ENCODE results near the gene BCL10. TPM values are rescaled to one million over a fixed set of nuclear protein-coding genes. Genes with fewer than 3 reads are reported as not detected.
A peak's percentile ranks its signal among the peaks of the same experiment; 100 is the strongest.

The BCL10 gene
- total RNA-seq (2021; fragmentation: NEBNext Ultra II Directional; extraction: Animal tissue kit (Norgen Biotek cat#: 25700)) = 24.6 and 29.6 TPM in 2 replicates
- 5.0 and 7.4 TPM in 2 replicates for polyA plus RNA-seq (2011; rRNA removed)
- 4.9 TPM for polyA plus RNA-seq (2011; cell fraction: cytosol; rRNA removed)
- polyA plus RNA-seq (2011; cell fraction: nucleus; rRNA removed) = 3.1 TPM
- 7.3 to 15.0 TPM (median 10.0 TPM) in 4 replicates for polyA plus RNA-seq (2012, experiment 1 of 2)
- 3.6 TPM for polyA plus RNA-seq (2012, experiment 2 of 2)
- polyA plus RNA-seq (2013, experiment 1 of 2) = 10.8 TPM
- 10.2 TPM for polyA plus RNA-seq (2013, experiment 2 of 2)
- 8.9 and 10.2 TPM in 2 replicates for polyA minus RNA-seq (2011; rRNA and poly(A)+ RNA removed)
- polyA minus RNA-seq (2011; cell fraction: cytosol; rRNA and poly(A)+ RNA removed) = 9.8 TPM
- polyA minus RNA-seq (2011; cell fraction: nucleus; rRNA and poly(A)+ RNA removed) = 30.0 TPM
- long read RNA-seq, experiment 1, transcript BCL10-203 (3 exons, 2,833 nt) = major isoform, 9 of 18 reads
- long read RNA-seq, experiment 1, partial matches to known transcripts = 2 of 18 reads
- long read RNA-seq, experiment 1, other reads (novel, unspliced or antisense) = 6 of 18 reads
- long read RNA-seq, experiment 2, transcript BCL10-203 (3 exons, 2,833 nt) = major isoform, 10 of 16 reads
- long read RNA-seq, experiment 2, partial matches to known transcripts = 0 of 16 reads
- long read RNA-seq, experiment 2, other reads (novel, unspliced or antisense) = 5 of 16 reads

DNA sequence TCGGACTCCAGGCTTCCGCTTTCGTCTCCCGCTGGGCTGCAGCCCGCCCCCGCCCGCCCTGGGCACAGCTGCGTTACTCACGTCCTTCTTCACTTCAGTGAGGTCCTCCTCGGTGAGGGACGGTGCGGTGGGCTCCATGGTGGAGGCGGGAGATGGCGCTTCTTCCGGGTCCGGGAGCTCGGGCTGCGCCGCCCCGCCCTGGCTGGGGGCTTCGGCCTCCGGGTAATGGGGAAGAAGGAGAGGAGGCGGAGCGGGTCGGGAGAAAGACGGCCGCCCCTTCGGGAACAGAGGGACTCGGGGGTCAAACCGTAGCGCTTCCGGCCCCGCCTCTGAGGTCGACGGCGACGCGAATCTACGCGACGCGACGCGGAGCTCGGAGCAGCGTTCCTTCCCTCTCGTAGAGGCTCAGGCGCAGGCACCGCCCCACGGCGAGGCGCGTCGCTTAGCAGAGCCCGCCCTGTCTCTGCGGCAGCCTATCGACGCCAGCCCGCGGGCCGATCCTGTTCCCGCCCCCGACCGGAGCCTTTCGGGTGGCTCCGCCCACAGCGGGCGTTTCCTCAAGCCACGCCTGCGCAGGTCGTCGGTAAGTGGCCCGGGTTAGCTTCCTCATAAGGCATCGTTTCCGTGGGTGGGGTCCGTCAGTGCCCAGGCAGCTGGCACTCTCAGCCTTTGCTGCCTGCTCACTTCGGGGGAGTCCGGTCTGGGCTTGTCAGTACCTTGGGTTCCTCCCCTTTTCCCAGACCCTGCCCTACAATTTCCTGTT lies at the start of gene BCL10:
BCL10 (minus strand) TSS at position 418 of the 763 bp plus-strand sequence; CDS start at position 138, 280 bp downstream.
- Histone ChIP-seq H2AFZ (ENCODE audit: low read length) (peak within 1 kb of the TSS; percentile 24), H3K23me2 (ENCODE audit: low read depth, low read length) (peaks cover 7% of the 10 kb centered on the region), H3K4me1 (replicated peaks in 1 of 4; ENCODE audit: control insufficient read depth in 3 of 4, insufficient read depth in 4 of 4, low read length in 3 of 4) (peaks cover 0 to 6% (median 0%) of the 10 kb centered on the region in 4 experiments; a peak in 1 of 7 replicates), H2BK20ac (ENCODE audit: low read length) (no peak within 1 kb of the TSS), H4K8ac (ENCODE audit: extremely low read depth, insufficient read depth, low read length) (peak within 1 kb of the TSS; percentile 74; the same call in 1 of the 2 replicates), H4K5ac (ENCODE audit: insufficient read length, low read depth, low read length) (peak within 1 kb of the TSS; percentile 38), H2AK5ac (ENCODE audit: low read depth, low read length) (no peak within 1 kb of the TSS; the same call in 1 of the 2 replicates), H2BK15ac (ENCODE audit: low read length) (no peak within 1 kb of the TSS), H4K20me1 (replicated peaks in 1 of 2; ENCODE audit: control insufficient read depth in 1 of 2, insufficient read depth in 2 of 2, low read length in 2 of 2) (peaks cover 2% of the 10 kb centered on the region in 2 experiments), H3K36me3 (ENCODE audit: control insufficient read depth in 2 of 4, insufficient read depth in 4 of 4, low read length in 3 of 4) (peaks cover 0 to 4% (median 0%) of the 10 kb centered on the region in 4 experiments; a peak in 2 of 8 replicates), H3K79me2 (ENCODE audit: control insufficient read depth in 1 of 2, insufficient read depth in 2 of 2, low read length in 2 of 2) (peaks cover 9 to 40% of the 10 kb centered on the region in 2 experiments), H3K56ac (replicated peaks; ENCODE audit: insufficient read length, low read depth, low read length) (no peak within 1 kb of the TSS), H2BK12ac (ENCODE audit: low read depth, low read length) (0 out of 2 replicates have a peak within 1 kb of the TSS, but pooled peaks have one; percentile 30), H3K9me3 (ENCODE audit: insufficient read depth in 2 of 2, low read depth in 1 of 2, low read length in 1 of 2) (no peaks in the 10 kb centered on the region), H3K27ac (ENCODE audit: low read depth, low read length) (peak within 1 kb of the TSS; percentile 84), H3K23ac (ENCODE audit: insufficient read length) (no peak within 1 kb of the TSS), H3K4me3 (ENCODE audit: extremely low read depth in 1 of 4, insufficient read depth in 2 of 4, low read depth in 3 of 4, low read length in 4 of 4) (peak within 1 kb of the TSS; percentile 81 to 99 (median 91)), H4K91ac (replicated peaks; ENCODE audit: insufficient read length, low read length) (no peak within 1 kb of the TSS), H3K18ac (ENCODE audit: extremely low read depth, low read length) (peak within 1 kb of the TSS; percentile 35; the same call in 1 of the 2 replicates), H3K79me1 (ENCODE audit: low read depth, low read length) (0 out of 2 replicates have a peak, but pooled peaks cover 2% of the 10 kb centered on the region), H3K27me3 (replicated peaks in 1 of 4; ENCODE audit: control insufficient read depth in 3 of 4, extremely low read depth in 1 of 4, insufficient read depth in 3 of 4, low read length in 3 of 4) (no peaks in the 10 kb centered on the region), H2BK5ac (ENCODE audit: low read depth, low read length) (peak within 1 kb of the TSS; percentile 76), H3K14ac (ENCODE audit: insufficient read length) (no peak within 1 kb of the TSS), H3K4me2 (ENCODE audit: insufficient read depth in 1 of 2, low read depth in 2 of 2, low read length in 2 of 2) (peak within 1 kb of the TSS; percentile 66 to 86), H2BK120ac (replicated peaks; ENCODE audit: low read depth, low read length) (no peak within 1 kb of the TSS), H3K4ac (replicated peaks; ENCODE audit: insufficient read length, low read depth, low read length) (no peak within 1 kb of the TSS), H3K9ac (replicated peaks in 1 of 4; ENCODE audit: extremely low read depth in 1 of 4, low read depth in 3 of 4, low read length in 3 of 4) (peak within 1 kb of the TSS; percentile 67 to 90 (median 82))
- FAIRE-seq = peak; percentile 42
- ChIA-PET CTCF (ENCODE audit: partially characterized antibody) (interaction anchor here (0.9 to 9.5 kb wide), 5 partner anchors 9 to 331 kb away, joined by 3 to 65 read pairs (median 7); partner anchors contain the start of gene C1orf52), POLR2A (ENCODE audit: partially characterized antibody) (interaction anchor here (0.6 to 2.1 kb wide), 10 partner anchors 8 to 1196 kb away, joined by 3 to 11 read pairs (median 4); partner anchors contain the start of genes C1orf52, CCN1 and SYDE2)
- peak; percentile 96 to 98 for DNase-seq (ENCODE audit: low read depth in 1 of 2, low spot score in 2 of 2)
- 1% methylated on average over 59 of the region's 78 CpGs; no CpG with 5 or more reads in 1 of the 2 experiments for WGBS, 2 experiments (ENCODE audit: extremely low coverage in 1 of 2, insufficient coverage in 1 of 2, insufficient read length in 1 of 2, insufficient replicate concordance in 2 of 2, low coverage in 1 of 2, low lambda C conversion rate in 2 of 2, missing lambda C conversion rate in 1 of 2)
- TF ChIP-seq YY1 (IDR thresholded peaks at IDR 0.05; ENCODE audit: low read depth, low read length) (0 out of 2 replicates have a peak, but pooled peaks have one; percentile 16), KDM4A (IDR thresholded peaks at IDR 0.05; ENCODE audit: low read depth, low read length, severe bottlenecking) (peak; percentile 70), ASH2L (IDR thresholded peaks at IDR 0.05; ENCODE audit: low read length) (peak; percentile 76), TEAD4 (IDR thresholded peaks at IDR 0.05; ENCODE audit: low read depth, low read length) (no peak)
- TF ChIP-seq, protein P1, sequence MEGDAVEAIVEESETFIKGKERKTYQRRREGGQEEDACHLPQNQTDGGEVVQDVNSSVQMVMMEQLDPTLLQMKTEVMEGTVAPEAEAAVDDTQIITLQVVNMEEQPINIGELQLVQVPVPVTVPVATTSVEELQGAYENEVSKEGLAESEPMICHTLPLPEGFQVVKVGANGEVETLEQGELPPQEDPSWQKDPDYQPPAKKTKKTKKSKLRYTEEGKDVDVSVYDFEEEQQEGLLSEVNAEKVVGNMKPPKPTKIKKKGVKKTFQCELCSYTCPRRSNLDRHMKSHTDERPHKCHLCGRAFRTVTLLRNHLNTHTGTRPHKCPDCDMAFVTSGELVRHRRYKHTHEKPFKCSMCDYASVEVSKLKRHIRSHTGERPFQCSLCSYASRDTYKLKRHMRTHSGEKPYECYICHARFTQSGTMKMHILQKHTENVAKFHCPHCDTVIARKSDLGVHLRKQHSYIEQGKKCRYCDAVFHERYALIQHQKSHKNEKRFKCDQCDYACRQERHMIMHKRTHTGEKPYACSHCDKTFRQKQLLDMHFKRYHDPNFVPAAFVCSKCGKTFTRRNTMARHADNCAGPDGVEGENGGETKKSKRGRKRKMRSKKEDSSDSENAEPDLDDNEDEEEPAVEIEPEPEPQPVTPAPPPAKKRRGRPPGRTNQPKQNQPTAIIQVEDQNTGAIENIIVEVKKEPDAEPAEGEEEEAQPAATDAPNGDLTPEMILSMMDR (IDR thresholded peaks at IDR 0.05; ENCODE audit: control extremely low read depth in 1 of 3, insufficient read depth in 1 of 3, low read depth in 1 of 3, low read length in 3 of 3) = no peak

All from H1 (cell line).